ENCODE measurements around the gene DDIT3. TPM values are rescaled to one million over a fixed set of nuclear protein-coding genes. Genes with fewer than 3 reads are reported as not detected.

The DDIT3 gene
- total RNA-seq, 4 donors from 2014 or later: 5.1 to 23.3 (median 15.4) TPM

DNA sequence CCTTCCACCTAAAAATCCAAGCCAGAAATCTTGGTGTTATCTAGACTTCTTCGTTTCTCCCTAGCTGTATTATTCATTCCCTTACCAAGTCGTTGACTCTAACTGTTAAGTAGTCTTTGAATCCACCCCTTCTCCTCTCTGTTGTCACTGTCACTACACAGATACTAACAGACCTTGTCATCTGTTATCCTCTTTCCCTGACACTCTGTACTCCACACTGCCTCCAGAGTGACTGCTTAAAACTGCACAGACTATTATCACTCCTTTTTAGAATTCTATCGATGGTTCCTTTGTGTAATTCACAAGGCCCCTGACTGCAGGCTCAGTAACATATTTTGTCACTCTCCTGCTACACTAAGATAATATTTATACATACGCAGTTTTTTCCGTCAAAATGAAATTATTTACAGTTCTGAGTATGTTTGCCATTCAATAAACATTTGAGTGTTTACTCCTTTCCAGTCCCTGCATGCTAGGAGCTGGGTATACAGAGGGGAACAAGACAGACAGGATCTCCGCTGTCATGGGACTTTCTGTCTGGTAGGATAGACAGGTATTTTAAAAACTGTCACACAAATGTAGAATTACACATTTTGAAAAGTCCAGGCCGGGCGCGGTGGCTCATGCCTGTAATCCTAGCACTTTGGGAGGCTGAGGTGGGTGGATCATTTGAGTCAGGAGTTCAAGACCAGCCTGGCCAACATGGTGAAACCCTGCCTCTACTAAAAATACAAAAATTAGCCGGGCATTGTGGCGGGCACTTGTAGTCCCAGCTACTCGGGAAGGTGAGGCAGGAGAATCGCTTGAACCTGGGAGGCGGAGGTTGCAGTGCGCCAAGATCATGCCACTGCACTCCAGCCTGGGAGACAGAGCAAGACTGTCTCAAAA lies 28.7 kb downstream of the DDIT3 start:
- 88 to 90% methylated on average over 13 to 14 of the region's 15 CpGs for WGBS, 2 donors

DNA sequence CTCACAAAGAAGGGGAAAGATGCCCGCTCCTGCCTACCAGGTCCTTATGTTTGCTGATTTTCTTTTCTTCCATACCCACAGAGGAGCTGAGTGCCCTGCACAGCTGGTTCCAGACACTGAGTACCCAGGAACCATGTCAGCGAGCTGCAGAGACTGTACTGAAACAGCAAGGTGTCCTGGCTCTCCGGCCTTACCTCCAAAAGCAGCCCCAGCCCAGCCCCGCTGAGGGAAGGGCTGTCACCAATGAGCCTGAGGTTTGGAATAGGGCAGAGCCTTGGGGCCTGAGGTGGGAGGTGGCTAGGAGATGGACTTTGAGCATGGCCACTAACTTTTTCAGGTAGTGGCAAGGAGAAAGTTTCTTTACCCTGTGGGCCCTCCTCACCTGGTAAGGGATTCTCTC lies 30.2 kb downstream of the DDIT3 start:
- DNase-seq: no peak
- intact Hi-C loops (cut with DNase I): no loop called here
- H3K9me3 ChIP-seq: no peaks in the 10 kb centered on the region
- TF ChIP-seq POLR2A (IDR thresholded peaks at IDR 0.05): no peak
- TF ChIP-seq, protein P1, sequence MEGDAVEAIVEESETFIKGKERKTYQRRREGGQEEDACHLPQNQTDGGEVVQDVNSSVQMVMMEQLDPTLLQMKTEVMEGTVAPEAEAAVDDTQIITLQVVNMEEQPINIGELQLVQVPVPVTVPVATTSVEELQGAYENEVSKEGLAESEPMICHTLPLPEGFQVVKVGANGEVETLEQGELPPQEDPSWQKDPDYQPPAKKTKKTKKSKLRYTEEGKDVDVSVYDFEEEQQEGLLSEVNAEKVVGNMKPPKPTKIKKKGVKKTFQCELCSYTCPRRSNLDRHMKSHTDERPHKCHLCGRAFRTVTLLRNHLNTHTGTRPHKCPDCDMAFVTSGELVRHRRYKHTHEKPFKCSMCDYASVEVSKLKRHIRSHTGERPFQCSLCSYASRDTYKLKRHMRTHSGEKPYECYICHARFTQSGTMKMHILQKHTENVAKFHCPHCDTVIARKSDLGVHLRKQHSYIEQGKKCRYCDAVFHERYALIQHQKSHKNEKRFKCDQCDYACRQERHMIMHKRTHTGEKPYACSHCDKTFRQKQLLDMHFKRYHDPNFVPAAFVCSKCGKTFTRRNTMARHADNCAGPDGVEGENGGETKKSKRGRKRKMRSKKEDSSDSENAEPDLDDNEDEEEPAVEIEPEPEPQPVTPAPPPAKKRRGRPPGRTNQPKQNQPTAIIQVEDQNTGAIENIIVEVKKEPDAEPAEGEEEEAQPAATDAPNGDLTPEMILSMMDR (IDR thresholded peaks at IDR 0.05): no peak
- peaks cover 6 to 49% (median 11%) of the 10 kb centered on the region in 3 donors for H3K36me3 ChIP-seq
- peaks cover 5 to 22% (median 10%) of the 10 kb centered on the region in 3 donors for H3K4me1 ChIP-seq
- 95 to 98% methylated on average over 3 to 4 of the region's 4 CpGs for WGBS, 2 donors
- no peak overlapping the region for H3K27ac ChIP-seq
- no peak overlapping the region for H3K4me3 ChIP-seq
- no peaks in the 10 kb centered on the region for H3K27me3 ChIP-seq

More for the DNA sequence above, 28.7 kb downstream of the DDIT3 start:
- Histone ChIP-seq H3K4me3 (no peak overlapping the region), H3K27ac (no peak overlapping the region), H3K9me3 (no peaks in the 10 kb centered on the region), H3K27me3 (no peaks in the 10 kb centered on the region), H3K4me1 (peaks cover 5 to 22% (median 10%) of the 10 kb centered on the region in 3 donors), H3K36me3 (peaks cover 6 to 64% (median 11%) of the 10 kb centered on the region in 3 donors)
- TF ChIP-seq, protein P1 (IDR thresholded peaks at IDR 0.05): no peak
- no peak for TF ChIP-seq POLR2A (IDR thresholded peaks at IDR 0.05)
- DNase-seq: no peak
- intact Hi-C loops (cut with DNase I): no loop called here

DNA sequence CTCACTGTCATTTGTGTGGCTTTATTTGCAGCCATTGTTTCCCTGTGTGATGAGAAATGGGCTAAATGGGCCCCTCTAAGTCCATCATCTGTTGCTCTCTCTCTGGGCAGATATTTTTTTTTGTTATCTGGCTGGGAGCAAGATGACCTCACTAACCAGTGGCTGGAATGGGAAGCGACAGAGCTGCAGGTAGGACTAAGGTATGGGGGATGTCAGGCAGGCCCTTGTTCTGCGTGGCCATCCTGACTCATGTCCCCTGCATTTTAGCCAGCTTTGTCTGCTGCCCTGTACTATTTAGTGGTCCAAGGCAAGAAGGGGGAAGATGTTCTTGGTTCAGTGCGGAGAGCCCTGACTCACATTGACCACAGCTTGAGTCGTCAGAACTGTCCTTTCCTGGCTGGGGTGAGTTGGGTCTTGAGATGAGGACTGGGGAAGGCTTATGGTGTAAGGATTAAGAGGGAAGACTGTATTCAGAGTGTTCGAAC lies 31.1 kb downstream of the DDIT3 start:
- no peak for DNase-seq
- Histone ChIP-seq H3K27me3 (no peaks in the 10 kb centered on the region), H3K27ac (no peak overlapping the region), H3K36me3 (peaks cover 6 to 43% (median 11%) of the 10 kb centered on the region in 3 donors), H3K4me1 (peaks cover 5 to 22% (median 10%) of the 10 kb centered on the region in 3 donors), H3K4me3 (peak overlapping the region in 3 of 4 donors; percentile 68 to 99 (median 88)), H3K9me3 (no peaks in the 10 kb centered on the region)
- TF ChIP-seq POLR2A (IDR thresholded peaks at IDR 0.05): no peak
- TF ChIP-seq, protein P1 (IDR thresholded peaks at IDR 0.05): no peak
- intact Hi-C loops (cut with DNase I): no loop called here
- 77 to 81% methylated on average over 3 to 5 of the region's 5 CpGs for WGBS, 2 donors

DNA sequence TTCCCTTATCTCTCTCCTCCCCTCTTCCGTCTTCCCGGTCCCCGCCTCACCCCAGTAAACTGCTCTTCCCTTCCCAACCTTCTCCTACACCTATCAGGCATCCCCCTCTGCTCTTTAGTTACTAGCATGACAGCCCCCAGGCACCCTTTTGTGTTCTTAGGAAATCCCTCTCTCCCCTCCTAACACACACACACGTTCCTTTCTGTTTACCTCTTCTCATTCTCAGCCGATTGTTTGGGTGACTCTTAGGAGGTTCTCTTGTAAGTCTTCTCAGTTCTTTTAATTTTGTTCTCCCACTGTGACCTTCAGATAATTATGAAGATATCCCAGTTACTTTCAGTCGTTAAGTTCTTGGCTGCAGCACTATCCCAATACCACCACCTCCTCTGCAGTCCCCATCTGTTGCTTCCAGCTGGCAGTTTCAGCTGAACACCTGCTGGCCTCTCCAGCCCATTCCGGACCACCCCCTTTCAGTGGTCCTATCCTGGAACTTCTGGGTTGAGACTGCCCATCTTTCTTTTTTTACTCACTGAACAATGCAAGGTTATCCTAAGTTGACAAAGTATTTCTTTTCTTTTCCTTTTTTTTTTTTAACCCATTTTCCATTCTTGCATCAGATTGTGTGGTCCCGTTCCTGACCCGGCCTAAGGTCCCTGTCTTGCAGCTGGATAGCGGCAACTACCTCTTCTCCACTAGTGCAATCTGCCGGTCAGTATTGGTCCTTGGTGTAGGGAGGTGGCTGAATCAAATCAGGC lies 31.7 kb downstream of the DDIT3 start:
- Histone ChIP-seq H3K4me1 (peaks cover 5 to 22% (median 10%) of the 10 kb centered on the region in 3 donors), H3K4me3 (peak overlapping the region; percentile 68 to 99 (median 86)), H3K27me3 (peaks cover 0 to 2% (median 0%) of the 10 kb centered on the region in 4 donors), H3K36me3 (peaks cover 6 to 39% (median 11%) of the 10 kb centered on the region in 3 donors), H3K27ac (peak overlapping the region; percentile 78 to 93 (median 90)), H3K9me3 (no peaks in the 10 kb centered on the region)
- no peak for DNase-seq
- TF ChIP-seq, protein P1 (IDR thresholded peaks at IDR 0.05): no peak
- TF ChIP-seq POLR2A (IDR thresholded peaks at IDR 0.05): peak in 1 of 4 donors; percentile 14
- WGBS, 2 donors: 27 to 29% methylated on average over 11 of the region's 11 CpGs
- intact Hi-C loops (cut with DNase I): no loop called here
